ENCODE data around the gene MSH2. TPM values are rescaled to one million over a fixed set of nuclear protein-coding genes. Genes with fewer than 3 reads are reported as not detected.

The MSH2 gene
- total RNA-seq, 1 experiment from 2014 or later = 139 TPM

DNA sequence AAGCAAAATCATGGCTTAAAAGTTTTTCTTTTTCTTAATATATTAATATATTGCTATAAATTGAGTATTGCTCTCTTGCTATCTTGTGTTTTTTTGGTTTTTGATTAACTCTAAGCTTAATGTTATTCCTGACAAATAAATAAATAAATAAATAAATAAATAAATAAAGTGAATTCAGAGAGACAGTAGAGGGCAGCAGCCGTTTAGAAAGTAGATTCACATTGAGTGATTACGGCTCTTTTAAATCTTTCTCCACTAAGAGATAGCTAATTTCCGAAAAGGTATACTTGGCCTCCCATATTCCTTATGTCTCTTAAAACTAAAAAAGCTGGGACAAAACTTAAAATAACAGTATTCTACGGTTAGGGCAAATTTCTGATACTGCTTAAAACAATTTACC is 34.3 kb downstream of the MSH2 start:
- DNase-seq = no peak
- Histone ChIP-seq H2BK20ac (ENCODE audit: low read depth, low read length, poor library complexity, severe bottlenecking) (no peak overlapping the region), H3K23ac (ENCODE audit: insufficient read length, low read depth, low read length) (no peak overlapping the region), H2BK120ac (ENCODE audit: low read depth, low read length, poor library complexity, severe bottlenecking) (no peak overlapping the region), H3K27me3 (ENCODE audit: insufficient read depth, low read length) (no peaks in the 10 kb centered on the region), H2BK12ac (ENCODE audit: insufficient read length, low read depth, low read length) (no peak overlapping the region), H3K79me2 (ENCODE audit: insufficient read depth, low read length) (no peaks in the 10 kb centered on the region), H3T11ph (ENCODE audit: low read length) (no peak overlapping the region), H3K4ac (ENCODE audit: low read depth, low read length) (no peak overlapping the region), H2AFZ (ENCODE audit: low read length) (no peak overlapping the region), H3K79me1 (ENCODE audit: insufficient read depth, low read depth, low read length, poor library complexity, severe bottlenecking) (no peaks in the 10 kb centered on the region), H3K23me2 (ENCODE audit: insufficient read length, low read depth, low read length, poor library complexity, severe bottlenecking) (no peaks in the 10 kb centered on the region), H3K18ac (ENCODE audit: insufficient read length, low read depth, low read length) (no peak overlapping the region), H2BK15ac (ENCODE audit: low read depth, low read length) (no peak overlapping the region), H3K4me2 (ENCODE audit: insufficient read depth, insufficient read length, low read length) (no peak overlapping the region), H4K91ac (ENCODE audit: insufficient read length, low read depth, low read length) (no peak overlapping the region), H2AK5ac (ENCODE audit: insufficient read length, low read length) (no peak overlapping the region), H3K9me3 (ENCODE audit: control insufficient read depth, low read depth, low read length) (no peaks in the 10 kb centered on the region), H3K4me1 (ENCODE audit: insufficient read depth, low read length) (no peaks in the 10 kb centered on the region), H3K56ac (ENCODE audit: insufficient read length, low read depth, low read length) (no peak overlapping the region), H2BK5ac (ENCODE audit: insufficient read length, low read length) (no peak overlapping the region), H4K8ac (replicated peaks; ENCODE audit: insufficient read length, low read depth, low read length) (no peak overlapping the region), H3K9ac (ENCODE audit: extremely low read depth, insufficient read length, low read length) (no peak overlapping the region), H4K5ac (ENCODE audit: insufficient read length, low read depth, low read length) (no peak overlapping the region), H3K27ac (ENCODE audit: insufficient read length, low read depth, low read length) (no peak overlapping the region), H3K14ac (ENCODE audit: insufficient read depth, low read length) (no peak overlapping the region), H4K20me1 (ENCODE audit: control insufficient read depth, insufficient read depth, insufficient read length) (no peaks in the 10 kb centered on the region)
- WGBS (ENCODE audit: extremely low coverage, insufficient read length, low lambda C conversion rate) = no CpG with 5 or more reads among the region's 4 CpGs
- no peaks in the 10 kb centered on the region for H3K4me1 Mint-ChIP-seq
- H3K27me3 Mint-ChIP-seq (ENCODE audit: low read depth) = no peaks in the 10 kb centered on the region
- peaks cover 41 to 64% (median 58%) of the 10 kb centered on the region in 3 experiments for H3K36me3 Mint-ChIP-seq (ENCODE audit: insufficient read depth in 1 of 3, low read depth in 3 of 3)
- H3K4me3 Mint-ChIP-seq = no peak overlapping the region
- peaks cover 3 to 15% of the 10 kb centered on the region in 2 experiments for H3K9me3 Mint-ChIP-seq
- TF ChIP-seq, protein P1, sequence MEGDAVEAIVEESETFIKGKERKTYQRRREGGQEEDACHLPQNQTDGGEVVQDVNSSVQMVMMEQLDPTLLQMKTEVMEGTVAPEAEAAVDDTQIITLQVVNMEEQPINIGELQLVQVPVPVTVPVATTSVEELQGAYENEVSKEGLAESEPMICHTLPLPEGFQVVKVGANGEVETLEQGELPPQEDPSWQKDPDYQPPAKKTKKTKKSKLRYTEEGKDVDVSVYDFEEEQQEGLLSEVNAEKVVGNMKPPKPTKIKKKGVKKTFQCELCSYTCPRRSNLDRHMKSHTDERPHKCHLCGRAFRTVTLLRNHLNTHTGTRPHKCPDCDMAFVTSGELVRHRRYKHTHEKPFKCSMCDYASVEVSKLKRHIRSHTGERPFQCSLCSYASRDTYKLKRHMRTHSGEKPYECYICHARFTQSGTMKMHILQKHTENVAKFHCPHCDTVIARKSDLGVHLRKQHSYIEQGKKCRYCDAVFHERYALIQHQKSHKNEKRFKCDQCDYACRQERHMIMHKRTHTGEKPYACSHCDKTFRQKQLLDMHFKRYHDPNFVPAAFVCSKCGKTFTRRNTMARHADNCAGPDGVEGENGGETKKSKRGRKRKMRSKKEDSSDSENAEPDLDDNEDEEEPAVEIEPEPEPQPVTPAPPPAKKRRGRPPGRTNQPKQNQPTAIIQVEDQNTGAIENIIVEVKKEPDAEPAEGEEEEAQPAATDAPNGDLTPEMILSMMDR (conservative IDR thresholded peaks at IDR 0.05) = peak; percentile 52; the same call in 2 of the 3 replicates
- 0 out of 7 replicates have a peak overlapping the region, but pooled peaks of 1 of the 3 experiments have one; percentile 77 for H3K27ac Mint-ChIP-seq
